Liver (tissue), 9 donors: Measurements from ENCODE around the gene PDCD6IP. TPM values are rescaled to one million over a fixed set of nuclear protein-coding genes. Genes with fewer than 3 reads are reported as not detected.

Experiments used
- DNase-seq: peaks from one replicate; pipeline ENCODE4 v3.0.0-alpha.2; 2017; ENCODE audit warnings: low spot score
- H3K27ac ChIP-seq, 2 donors: one replicate each; pipeline ENCODE4 v1.7.0; 2013; ENCODE audit warnings: inconsistent platforms in 2 of 2, low read length in 2 of 2, control low read depth in 1 of 2, low read depth in 1 of 2, mild to moderate bottlenecking in 1 of 2
- H3K27me3 ChIP-seq, 4 donors: one replicate each; pipeline versions ENCODE4 v1.6.1 to v1.7.0; 2013; ENCODE audit warnings: low read length in 3 of 4, inconsistent platforms in 1 of 4, mild to moderate bottlenecking in 1 of 4, moderate library complexity in 1 of 4; ENCODE audit not compliant: control insufficient read depth in 4 of 4, insufficient read depth in 4 of 4
- H3K36me3 ChIP-seq, 4 donors: one replicate each; pipeline versions ENCODE4 v1.6.1 to v1.7.0; 2013; ENCODE audit warnings: low read length in 3 of 4, mild to moderate bottlenecking in 3 of 4, low read depth in 1 of 4, moderate library complexity in 1 of 4; ENCODE audit not compliant: control insufficient read depth in 4 of 4, insufficient read depth in 3 of 4
- H3K4me1 ChIP-seq, 4 donors: one replicate each; pipeline versions ENCODE4 v1.6.1 to v1.7.0; 2013; ENCODE audit warnings: low read length in 3 of 4, mild to moderate bottlenecking in 3 of 4, moderate library complexity in 1 of 4; ENCODE audit not compliant: control insufficient read depth in 4 of 4, insufficient read depth in 4 of 4
- H3K4me3 ChIP-seq, 3 donors: one replicate each; pipeline versions ENCODE4 v1.6.1 to v1.7.0; 2013; ENCODE audit warnings: low read length in 3 of 3, control low read depth in 1 of 3, low read depth in 1 of 3, mild to moderate bottlenecking in 1 of 3
- H3K9ac ChIP-seq, 2 donors: one replicate each; pipeline ENCODE4 v1.7.0; 2013; ENCODE audit warnings: low read length in 2 of 2, mild to moderate bottlenecking in 2 of 2, moderate library complexity in 2 of 2, control low read depth in 1 of 2, low read depth in 1 of 2
- H3K9me3 ChIP-seq, 4 donors: one replicate each; pipeline versions ENCODE4 v1.6.1 to v1.7.0; 2013; ENCODE audit warnings: low read length in 3 of 4; ENCODE audit not compliant: control insufficient read depth in 4 of 4
- EGR1 ChIP-seq, 2 donors: IDR thresholded peaks; 2 replicates each; pipeline ENCODE4 v1.6.1; 2016 to 2018; ENCODE audit warnings: antibody characterized with exemption in 2 of 2, low read depth in 2 of 2
- FOXA1 ChIP-seq: IDR thresholded peaks from 2 replicates; pipeline ENCODE4 v1.6.1; 2016; ENCODE audit warnings: antibody characterized with exemption
- FOXA2 ChIP-seq: IDR thresholded peaks from 2 replicates; pipeline ENCODE4 v1.6.1; 2016; ENCODE audit warnings: antibody characterized with exemption
- GABPA ChIP-seq, 2 donors: IDR thresholded peaks in 1 of 2; conservative IDR thresholded peaks in 1 of 2; 2 replicates each; pipeline ENCODE4 v1.6.1; 2016; ENCODE audit warnings: antibody characterized with exemption in 2 of 2, mild to moderate bottlenecking in 1 of 2, moderate library complexity in 1 of 2
- HNF4A ChIP-seq, 2 donors: conservative IDR thresholded peaks; 2 replicates each; pipeline ENCODE4 v1.6.1; 2016; ENCODE audit warnings: antibody characterized with exemption in 2 of 2, mild to moderate bottlenecking in 2 of 2
- HNF4G ChIP-seq: IDR thresholded peaks from 2 replicates; pipeline ENCODE4 v1.6.1; 2016; ENCODE audit warnings: antibody characterized with exemption
- JUND ChIP-seq, 2 donors: IDR thresholded peaks; 2 replicates each; pipeline ENCODE4 v1.6.1; 2016; ENCODE audit warnings: antibody characterized with exemption in 2 of 2
- NR2F2 ChIP-seq: IDR thresholded peaks from 2 replicates; pipeline ENCODE4 v1.6.1; 2016; ENCODE audit warnings: antibody characterized with exemption
- RXRA ChIP-seq, 2 donors: IDR thresholded peaks; 2 replicates each; pipeline ENCODE4 v1.6.1; 2017 to 2018; ENCODE audit warnings: antibody characterized with exemption in 2 of 2, mild to moderate bottlenecking in 1 of 2
- SP1 ChIP-seq: IDR thresholded peaks from 2 replicates; pipeline ENCODE4 v1.6.1; 2018; ENCODE audit warnings: antibody characterized with exemption, mild to moderate bottlenecking
- TAF1 ChIP-seq: conservative IDR thresholded peaks from 2 replicates; pipeline ENCODE4 v1.6.1; 2016; ENCODE audit warnings: antibody characterized with exemption, mild to moderate bottlenecking
- YY1 ChIP-seq: IDR thresholded peaks from 2 replicates; pipeline ENCODE4 v1.6.1; 2016; ENCODE audit warnings: antibody characterized with exemption, mild to moderate bottlenecking
- WGBS: extraction: QIAGEN DNeasy Blood & Tissue Kit; methylation state at CpG from one replicate; pipeline ENCODE4 v1.1.7; 2013; 5-methylcytosine and 5-hydroxymethylcytosine counted together
- polyA plus RNA-seq, 2 donors: library from polyadenylated mRNA; stranded (reverse) in 1 of 2; unstranded in 1 of 2; fragments of 200-250 nt in 1 of 2; fragments of >200 nt in 1 of 2; fragmentation: Nextera tagmentation in 1 of 2; extraction: Ambion mirVana in 1 of 2; gene quantifications; one replicate each; pipeline versions ENCODE4 v1.2.1 to v1.2.3, GENCODE V29; 2013 to 2015
- total RNA-seq, 2 donors: library from RNA; depleted of rRNA; stranded (reverse); fragments of >200 nt; gene quantifications; one replicate each; pipeline ENCODE4 v1.2.3, GENCODE V29; 2014
- TF ChIP-seq, protein P1 (sequence below): IDR thresholded peaks from 2 replicates; pipeline ENCODE4 v1.6.1; 2016; ENCODE audit warnings: antibody characterized with exemption
- TF ChIP-seq, protein P2 (sequence below): fragments of 150-350 bp; IDR thresholded peaks from 2 replicates; pipeline ENCODE4 v1.5.1; 2017; ENCODE audit warnings: improper control_type of control experiment, low read depth, low read length; ENCODE audit not compliant: missing input control
- TF ChIP-seq, protein P3 (sequence below): IDR thresholded peaks from 2 replicates; pipeline ENCODE4 v1.6.1; 2016; ENCODE audit warnings: antibody characterized with exemption
- TF ChIP-seq, protein P4 (sequence below): IDR thresholded peaks from 2 replicates; pipeline ENCODE4 v1.6.1; 2016; ENCODE audit warnings: antibody characterized with exemption
- TF ChIP-seq, protein P5 (sequence below): IDR thresholded peaks from 2 replicates; pipeline ENCODE4 v1.6.1; 2016; ENCODE audit warnings: antibody characterized with exemption, mild to moderate bottlenecking
- donor health status: healthy.
- donor health status: healthy.
- donor health status: healthy.
- donor health status: healthy.
- donor health status: healthy.

The PDCD6IP gene
- total and polyA plus RNA-seq, 4 donors: 31.9 to 73.8 (median 47.9) TPM

DNA sequence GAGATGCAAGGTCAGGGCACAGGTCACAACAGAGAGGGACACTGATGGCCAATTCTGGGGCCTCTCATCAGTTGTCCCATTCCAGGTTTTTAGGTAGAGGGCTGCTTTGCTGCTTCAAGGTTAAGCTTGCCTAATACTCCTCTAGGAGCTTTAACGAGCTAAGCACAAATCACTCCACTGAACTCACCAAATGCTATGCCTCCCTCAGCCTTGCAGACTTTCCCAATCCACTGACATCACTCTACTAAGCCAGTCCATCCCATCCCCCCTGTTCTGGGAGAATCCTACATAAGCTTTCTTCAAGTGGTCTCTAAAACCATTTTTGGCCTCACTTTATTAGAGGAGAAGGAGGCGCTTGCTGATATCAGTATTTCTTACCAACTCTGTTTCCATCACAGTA, 24.8 kb upstream of the PDCD6IP start:
- no peak for DNase-seq
- H3K9me3 ChIP-seq: no peaks in the 10 kb centered on the region
- H3K4me1 ChIP-seq: no peaks in the 10 kb centered on the region
- H3K36me3 ChIP-seq: no peaks in the 10 kb centered on the region
- no peak overlapping the region for H3K9ac ChIP-seq
- H3K27ac ChIP-seq: no peak overlapping the region
- 84% methylated on average over 2 of the region's 2 CpGs for WGBS
- H3K4me3 ChIP-seq: no peak overlapping the region
- TF ChIP-seq, protein P1, sequence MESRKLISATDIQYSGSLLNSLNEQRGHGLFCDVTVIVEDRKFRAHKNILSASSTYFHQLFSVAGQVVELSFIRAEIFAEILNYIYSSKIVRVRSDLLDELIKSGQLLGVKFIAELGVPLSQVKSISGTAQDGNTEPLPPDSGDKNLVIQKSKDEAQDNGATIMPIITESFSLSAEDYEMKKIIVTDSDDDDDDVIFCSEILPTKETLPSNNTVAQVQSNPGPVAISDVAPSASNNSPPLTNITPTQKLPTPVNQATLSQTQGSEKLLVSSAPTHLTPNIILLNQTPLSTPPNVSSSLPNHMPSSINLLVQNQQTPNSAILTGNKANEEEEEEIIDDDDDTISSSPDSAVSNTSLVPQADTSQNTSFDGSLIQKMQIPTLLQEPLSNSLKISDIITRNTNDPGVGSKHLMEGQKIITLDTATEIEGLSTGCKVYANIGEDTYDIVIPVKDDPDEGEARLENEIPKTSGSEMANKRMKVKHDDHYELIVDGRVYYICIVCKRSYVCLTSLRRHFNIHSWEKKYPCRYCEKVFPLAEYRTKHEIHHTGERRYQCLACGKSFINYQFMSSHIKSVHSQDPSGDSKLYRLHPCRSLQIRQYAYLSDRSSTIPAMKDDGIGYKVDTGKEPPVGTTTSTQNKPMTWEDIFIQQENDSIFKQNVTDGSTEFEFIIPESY: no peak
- TF ChIP-seq EGR1 (IDR thresholded peaks at IDR 0.05; ENCODE audit: low read depth in 2 of 2) (no peak), TAF1 (no peak), HNF4G (no peak), GABPA (IDR thresholded peaks at IDR 0.05 in 1 of 2, conservative IDR thresholded peaks at IDR 0.05 in 1 of 2) (no peak)
- TF ChIP-seq, protein P2, sequence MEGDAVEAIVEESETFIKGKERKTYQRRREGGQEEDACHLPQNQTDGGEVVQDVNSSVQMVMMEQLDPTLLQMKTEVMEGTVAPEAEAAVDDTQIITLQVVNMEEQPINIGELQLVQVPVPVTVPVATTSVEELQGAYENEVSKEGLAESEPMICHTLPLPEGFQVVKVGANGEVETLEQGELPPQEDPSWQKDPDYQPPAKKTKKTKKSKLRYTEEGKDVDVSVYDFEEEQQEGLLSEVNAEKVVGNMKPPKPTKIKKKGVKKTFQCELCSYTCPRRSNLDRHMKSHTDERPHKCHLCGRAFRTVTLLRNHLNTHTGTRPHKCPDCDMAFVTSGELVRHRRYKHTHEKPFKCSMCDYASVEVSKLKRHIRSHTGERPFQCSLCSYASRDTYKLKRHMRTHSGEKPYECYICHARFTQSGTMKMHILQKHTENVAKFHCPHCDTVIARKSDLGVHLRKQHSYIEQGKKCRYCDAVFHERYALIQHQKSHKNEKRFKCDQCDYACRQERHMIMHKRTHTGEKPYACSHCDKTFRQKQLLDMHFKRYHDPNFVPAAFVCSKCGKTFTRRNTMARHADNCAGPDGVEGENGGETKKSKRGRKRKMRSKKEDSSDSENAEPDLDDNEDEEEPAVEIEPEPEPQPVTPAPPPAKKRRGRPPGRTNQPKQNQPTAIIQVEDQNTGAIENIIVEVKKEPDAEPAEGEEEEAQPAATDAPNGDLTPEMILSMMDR: no peak
- TF ChIP-seq, protein P3, sequence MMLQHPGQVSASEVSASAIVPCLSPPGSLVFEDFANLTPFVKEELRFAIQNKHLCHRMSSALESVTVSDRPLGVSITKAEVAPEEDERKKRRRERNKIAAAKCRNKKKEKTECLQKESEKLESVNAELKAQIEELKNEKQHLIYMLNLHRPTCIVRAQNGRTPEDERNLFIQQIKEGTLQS: no peak
- H3K27me3 ChIP-seq: no peaks in the 10 kb centered on the region

DNA sequence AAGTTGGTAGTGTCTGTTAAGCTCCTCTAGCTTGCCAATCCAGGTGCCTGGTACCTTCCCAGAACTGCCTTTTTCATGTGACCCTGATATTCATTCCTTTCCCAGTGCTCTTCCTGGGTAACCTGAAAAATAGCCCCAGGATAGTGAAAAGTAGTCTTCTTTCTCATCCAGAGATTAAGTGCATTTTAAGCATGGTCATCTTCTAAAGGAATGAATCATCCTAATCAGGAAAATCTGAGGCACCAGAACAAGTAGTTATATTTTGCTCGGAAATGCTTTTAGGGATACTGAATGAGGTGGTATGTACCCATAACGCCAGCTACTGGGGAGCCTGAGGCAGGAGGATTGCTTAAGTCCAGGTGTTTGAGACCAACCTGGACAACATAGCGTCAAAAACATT, 23.1 kb upstream of the PDCD6IP start:
- Histone ChIP-seq H3K36me3 (no peaks in the 10 kb centered on the region), H3K27ac (no peak overlapping the region), H3K9me3 (no peaks in the 10 kb centered on the region), H3K27me3 (no peaks in the 10 kb centered on the region), H3K9ac (no peak overlapping the region), H3K4me1 (no peaks in the 10 kb centered on the region), H3K4me3 (no peak overlapping the region)
- TF ChIP-seq, protein P2: no peak
- TF ChIP-seq HNF4G (no peak), FOXA2 (no peak), GABPA (IDR thresholded peaks at IDR 0.05 in 1 of 2, conservative IDR thresholded peaks at IDR 0.05 in 1 of 2) (no peak), EGR1 (IDR thresholded peaks at IDR 0.05; ENCODE audit: low read depth in 2 of 2) (no peak), RXRA (IDR thresholded peaks at IDR 0.05) (no peak), NR2F2 (no peak), JUND (IDR thresholded peaks at IDR 0.05) (no peak), FOXA1 (no peak), TAF1 (no peak), YY1 (no peak), HNF4A (conservative IDR thresholded peaks at IDR 0.05) (no peak), SP1 (no peak)
- TF ChIP-seq, protein P1: no peak
- TF ChIP-seq, protein P4, sequence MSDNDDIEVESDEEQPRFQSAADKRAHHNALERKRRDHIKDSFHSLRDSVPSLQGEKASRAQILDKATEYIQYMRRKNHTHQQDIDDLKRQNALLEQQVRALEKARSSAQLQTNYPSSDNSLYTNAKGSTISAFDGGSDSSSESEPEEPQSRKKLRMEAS: no peak
- TF ChIP-seq, protein P3: no peak
- TF ChIP-seq, protein P5, sequence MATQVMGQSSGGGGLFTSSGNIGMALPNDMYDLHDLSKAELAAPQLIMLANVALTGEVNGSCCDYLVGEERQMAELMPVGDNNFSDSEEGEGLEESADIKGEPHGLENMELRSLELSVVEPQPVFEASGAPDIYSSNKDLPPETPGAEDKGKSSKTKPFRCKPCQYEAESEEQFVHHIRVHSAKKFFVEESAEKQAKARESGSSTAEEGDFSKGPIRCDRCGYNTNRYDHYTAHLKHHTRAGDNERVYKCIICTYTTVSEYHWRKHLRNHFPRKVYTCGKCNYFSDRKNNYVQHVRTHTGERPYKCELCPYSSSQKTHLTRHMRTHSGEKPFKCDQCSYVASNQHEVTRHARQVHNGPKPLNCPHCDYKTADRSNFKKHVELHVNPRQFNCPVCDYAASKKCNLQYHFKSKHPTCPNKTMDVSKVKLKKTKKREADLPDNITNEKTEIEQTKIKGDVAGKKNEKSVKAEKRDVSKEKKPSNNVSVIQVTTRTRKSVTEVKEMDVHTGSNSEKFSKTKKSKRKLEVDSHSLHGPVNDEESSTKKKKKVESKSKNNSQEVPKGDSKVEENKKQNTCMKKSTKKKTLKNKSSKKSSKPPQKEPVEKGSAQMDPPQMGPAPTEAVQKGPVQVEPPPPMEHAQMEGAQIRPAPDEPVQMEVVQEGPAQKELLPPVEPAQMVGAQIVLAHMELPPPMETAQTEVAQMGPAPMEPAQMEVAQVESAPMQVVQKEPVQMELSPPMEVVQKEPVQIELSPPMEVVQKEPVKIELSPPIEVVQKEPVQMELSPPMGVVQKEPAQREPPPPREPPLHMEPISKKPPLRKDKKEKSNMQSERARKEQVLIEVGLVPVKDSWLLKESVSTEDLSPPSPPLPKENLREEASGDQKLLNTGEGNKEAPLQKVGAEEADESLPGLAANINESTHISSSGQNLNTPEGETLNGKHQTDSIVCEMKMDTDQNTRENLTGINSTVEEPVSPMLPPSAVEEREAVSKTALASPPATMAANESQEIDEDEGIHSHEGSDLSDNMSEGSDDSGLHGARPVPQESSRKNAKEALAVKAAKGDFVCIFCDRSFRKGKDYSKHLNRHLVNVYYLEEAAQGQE: no peak
- WGBS: 95% methylated on average over 3 of the region's 3 CpGs
- DNase-seq: no peak
